ENCODE measurements around the gene PARP3.

GRCh38 chr3:51992017-51992682 lies 50.0 kb downstream of the PARP3 start:
- TF ChIP-seq CTCF (IDR thresholded peaks at IDR 0.05) (no peak), POLR2AphosphoS5 (IDR thresholded peaks at IDR 0.05) (no peak)

All from prostate gland (tissue), 2 donors.